Stimulated activated CD8-positive, alpha-beta memory T cell treated with anti-CD3 and anti-CD28 coated beads, Interleukin-12 subunit alpha, Interleukin-12 subunit beta, amount 100 ng/mL, for 1 hour (primary cell): Measurements from ENCODE around the gene ERLEC1.
"Not testable (repeated sequence)": the region's sequence is repeated elsewhere in the genome, so short reads cannot be mapped to it uniquely, and the experiment has no call there.

Experiments
- DNase-seq: peaks from one replicate; pipeline ENCODE4 v3.0.0-alpha.2; 2020; ENCODE audit warnings: low read depth

Gene ERLEC1

DNA sequence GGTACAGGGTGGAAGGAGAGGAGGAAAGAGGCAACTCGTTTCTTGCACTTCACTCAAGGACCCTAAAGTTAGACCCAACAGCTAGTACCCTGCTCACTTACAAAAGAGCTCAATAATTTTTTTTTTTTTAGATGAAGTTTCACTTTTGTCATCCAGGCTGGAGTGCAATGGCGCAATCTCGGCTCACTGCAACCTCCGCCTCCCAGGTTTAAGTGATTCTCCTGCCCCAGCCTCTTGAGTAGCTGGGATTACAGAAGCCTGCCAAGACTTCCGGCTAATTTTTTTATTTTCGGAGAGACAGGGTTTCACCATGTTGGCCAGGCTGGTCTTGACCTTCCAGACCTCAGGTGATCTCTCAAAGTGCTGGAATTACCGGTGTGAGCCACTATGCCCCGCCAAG lies 4.2 kb upstream of the ERLEC1 start:
- no peak for DNase-seq

DNA sequence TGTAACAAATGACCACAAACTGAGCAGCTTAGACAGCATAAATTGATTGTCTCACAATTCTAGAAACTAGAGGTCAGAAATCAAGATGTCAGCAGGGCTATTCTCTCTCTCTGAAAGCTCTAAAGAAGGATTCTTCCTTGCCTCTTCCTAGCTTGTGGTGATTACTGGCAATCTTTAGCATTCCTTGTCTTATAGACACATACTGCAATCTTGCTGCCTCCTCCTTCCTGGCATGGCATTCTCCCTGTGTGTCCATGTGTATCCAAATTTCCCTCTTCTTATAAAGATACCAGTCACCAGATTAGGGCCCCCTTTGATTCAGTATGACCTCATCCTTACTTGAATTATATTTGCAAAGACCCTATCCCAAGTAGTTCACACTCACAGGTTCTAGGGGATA lies 2.4 kb upstream of the ERLEC1 start:
- no peak for DNase-seq

DNA sequence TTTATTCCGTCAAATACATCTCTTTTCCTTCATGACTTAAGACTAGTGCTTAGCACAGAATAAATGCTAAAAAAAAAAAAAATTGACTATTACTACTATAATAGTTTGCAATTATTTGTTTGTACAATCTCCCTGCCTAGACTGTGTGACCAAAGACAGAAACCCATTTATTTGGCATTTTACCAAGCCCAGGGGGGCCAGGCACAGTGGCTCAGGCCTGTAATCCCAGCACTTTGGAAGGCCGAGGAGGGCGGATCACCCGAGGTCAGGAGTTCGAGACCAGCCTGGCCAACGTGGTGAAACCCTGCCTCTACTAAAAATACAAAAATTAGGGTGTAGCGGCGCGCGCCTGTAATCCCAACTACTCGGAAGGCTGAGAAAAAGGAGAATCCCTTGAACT lies 1.5 kb upstream of the ERLEC1 start:
- DNase-seq: no peak

DNA sequence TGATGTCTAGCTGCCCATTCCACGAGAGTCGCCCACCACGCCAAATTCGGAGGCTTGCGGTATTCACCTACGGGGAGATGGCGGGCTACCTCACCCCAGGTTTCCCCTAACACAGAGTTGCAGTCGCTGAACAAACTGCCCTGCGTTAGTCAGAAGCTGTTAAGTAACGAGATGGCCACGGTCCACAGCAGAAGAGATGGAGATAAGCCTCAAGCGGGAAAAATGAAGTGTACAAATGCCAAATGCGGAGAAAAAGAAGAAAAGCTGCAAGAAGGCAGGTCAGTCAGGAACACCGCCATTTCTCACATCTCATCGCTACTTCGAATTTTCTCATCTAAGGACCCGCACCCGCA lies 516 bp upstream of the ERLEC1 start:
- DNase-seq: peak; percentile 9

DNA sequence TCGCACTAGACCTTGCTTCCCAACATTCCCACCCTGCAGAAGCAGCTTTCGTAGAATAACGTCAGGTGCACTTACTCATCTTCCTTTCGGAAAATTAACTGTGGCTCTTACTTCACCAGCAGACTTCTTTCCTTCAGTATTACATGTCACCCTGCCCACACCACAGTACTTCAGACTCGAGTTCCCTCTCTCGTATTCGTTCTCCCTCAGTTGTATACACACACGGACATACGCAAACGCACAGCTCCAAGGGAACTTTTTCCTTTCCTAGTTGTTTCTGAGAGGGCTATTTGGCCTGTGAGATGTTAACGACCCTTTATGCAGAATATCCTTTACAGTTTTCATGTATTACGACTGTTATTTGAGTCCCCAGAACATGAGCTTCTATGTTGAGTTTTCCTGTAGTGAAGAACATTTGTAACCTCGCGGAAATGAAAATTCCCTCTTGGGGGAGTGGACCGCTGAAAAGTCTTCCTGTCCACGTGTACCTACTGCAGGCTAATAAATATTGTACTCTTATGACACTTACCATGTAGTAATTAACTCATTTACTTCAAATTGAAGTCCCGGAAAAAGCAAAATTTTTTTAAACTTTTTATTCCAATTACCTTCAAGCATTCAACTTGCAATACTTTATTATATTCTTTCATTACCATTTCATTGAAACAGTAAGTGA lies 908 bp downstream of the ERLEC1 start:
- DNase-seq: peak; percentile 1

DNA sequence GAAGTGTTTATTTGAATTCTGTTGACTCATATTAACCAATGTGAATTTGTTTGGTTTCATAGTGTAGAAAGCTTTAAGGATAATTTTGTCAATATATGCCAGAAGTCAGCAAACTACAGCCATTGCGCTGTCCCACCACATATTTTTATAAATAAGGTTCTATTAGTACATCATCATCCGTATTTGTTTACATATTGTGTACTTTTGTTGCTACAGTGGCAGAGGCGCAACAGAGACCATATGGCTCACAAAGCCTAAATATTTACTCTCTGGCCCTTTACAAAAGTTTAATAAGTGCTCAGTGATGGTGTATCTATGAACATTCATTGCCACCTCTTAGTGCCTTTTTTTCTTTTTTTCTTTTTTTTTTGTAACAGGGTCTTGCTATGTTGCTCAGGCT lies 6.4 kb downstream of the ERLEC1 start:
- DNase-seq: no peak

DNA sequence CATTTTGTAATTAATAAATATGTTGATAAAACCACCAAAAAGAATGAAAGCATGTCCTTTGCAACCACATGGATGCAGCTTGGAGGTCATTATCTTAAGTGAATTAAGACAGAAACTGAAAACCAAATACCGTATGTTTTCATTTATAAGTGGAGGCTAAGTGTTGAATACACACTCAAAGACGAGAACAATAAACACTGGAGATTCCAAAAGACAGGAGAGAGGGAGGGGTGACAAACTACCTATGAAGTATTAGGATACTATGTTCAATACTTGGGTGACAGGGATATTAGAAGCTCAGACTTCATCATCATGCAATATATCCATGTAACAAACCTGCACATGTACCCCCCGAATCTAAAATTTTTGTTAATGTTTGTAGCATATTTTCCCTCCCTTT lies 7.0 kb downstream of the ERLEC1 start:
- DNase-seq: no peak

DNA sequence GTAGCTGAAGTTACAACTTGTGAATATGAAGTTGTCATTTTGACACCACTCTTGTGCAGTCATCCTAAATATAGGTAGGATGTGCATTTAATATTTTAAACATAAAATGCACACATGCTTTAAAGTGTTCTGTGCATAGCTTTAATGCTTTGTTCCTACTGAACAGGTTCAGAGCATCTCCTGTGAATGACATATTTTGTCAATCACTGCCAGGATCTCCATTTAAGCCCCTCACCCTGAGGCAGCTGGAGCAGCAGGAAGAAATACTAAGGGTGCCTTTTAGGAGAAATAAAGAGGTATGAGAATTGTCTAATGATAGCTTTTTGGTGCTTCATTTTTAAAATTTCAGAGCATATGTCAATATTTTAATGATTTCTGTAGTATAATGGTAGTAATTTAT lies 14.7 kb downstream of the ERLEC1 start:
- DNase-seq: no peak

DNA sequence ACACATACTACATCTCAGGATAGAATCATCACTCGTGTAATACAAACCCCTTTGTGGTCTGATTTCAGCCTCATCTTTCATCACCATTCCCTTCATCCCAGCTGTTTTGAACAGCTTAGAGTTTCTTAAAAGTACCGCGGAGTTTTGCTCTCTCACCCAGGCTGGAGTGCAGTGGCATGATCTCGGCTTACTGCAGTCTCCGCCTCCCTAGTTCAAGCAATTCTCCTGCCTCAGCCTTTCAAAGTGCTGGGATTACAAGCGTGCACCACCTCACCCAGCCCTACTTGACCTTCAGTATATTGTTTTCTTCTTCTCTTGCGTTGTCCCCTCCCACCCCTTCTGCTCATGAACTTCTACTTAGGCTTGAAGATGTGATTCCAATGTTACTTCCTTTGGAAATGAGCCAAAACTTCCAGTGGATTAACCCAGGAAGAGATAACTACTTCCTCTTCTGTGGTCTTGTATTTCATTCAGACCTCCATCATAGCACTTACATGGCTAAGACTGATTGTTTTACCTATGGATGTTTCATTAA lies 15.8 kb downstream of the ERLEC1 start:
- no peak for DNase-seq

DNA sequence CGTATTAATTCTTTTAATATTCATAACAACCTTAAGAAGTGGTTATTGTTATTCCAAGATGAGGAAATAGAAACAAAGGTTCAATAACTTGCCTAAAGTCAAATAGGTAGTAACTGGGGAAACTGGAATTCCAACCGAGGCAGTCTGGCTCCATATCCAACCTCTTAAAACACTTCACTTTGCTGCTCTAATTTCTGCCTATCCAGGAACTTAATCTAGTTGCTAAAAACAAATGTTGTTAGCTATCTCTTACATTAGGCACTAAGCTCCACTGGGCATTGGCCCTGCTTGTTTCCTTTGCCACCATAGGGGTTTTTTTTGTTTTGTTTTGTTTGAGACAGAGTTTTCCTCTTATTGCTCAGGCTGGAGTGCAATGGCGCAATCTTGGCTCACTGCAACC lies 24.8 kb downstream of the ERLEC1 start:
- DNase-seq: no peak

DNA sequence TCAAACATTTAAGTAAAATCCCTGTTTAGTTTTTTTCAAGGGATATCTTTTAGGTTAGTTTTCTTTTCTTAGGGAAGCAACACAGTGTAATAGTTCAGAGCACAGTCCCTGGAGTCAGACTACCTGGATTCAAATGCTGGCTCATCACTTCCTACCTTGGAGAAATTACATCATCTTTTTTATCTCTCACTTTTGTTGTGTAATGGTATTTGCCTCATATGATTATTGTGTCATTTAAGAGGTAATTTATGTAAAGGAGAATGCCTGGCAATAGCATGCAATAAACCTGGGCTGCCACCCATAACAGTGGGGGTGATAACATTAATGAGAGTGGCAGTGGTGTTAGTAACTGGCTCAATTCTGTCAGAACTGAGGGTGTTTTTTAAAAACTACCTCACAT lies 26.3 kb downstream of the ERLEC1 start:
- no peak for DNase-seq

DNA sequence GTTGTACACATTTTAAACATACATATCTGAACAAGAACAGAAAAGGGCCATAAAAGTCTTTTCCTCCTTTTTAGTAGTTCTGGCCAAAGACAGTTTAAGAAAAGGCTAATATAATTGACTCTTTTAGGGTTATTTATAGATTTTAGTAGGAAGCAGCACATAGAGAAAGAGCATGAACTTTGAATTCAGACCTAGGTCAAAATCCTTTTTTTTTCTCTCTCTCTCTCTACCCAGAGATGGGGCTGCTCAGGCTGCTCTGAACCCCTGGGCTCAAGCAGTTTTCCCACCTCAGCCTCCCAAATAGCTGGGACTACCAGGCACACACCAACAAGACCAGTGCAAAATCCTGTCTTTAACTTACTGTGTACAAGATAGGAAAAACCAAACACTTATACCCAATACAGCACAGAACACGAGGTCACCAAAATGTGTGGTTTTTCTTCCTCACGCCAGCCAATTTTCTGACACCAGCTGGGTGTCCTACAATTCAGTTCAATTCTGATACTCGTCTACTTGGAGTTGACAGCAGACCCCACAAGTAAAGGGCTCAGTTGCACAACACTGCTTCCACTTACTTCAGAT lies 32.1 kb downstream of the ERLEC1 start:
- DNase-seq: no peak

DNA sequence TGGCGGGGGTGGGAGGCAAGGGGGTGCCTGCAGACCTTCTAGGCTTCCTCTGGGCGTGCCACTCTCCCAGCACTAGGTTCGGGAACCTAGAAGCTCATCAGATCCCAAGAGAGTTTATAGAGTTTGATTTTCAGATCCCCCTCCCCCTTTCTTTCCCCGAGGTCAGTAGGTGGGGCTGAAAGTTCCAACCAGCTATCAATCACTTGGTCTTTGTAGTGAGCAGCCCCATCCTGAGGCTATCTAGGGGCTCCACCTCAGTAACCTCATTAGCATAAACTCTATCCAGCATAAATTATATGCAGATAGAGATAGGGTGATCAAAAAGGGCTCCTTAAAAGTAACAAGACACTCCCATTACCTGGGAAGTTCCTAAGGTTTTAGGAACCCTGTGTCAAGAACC lies 32.8 kb downstream of the ERLEC1 start:
- DNase-seq: no peak

DNA sequence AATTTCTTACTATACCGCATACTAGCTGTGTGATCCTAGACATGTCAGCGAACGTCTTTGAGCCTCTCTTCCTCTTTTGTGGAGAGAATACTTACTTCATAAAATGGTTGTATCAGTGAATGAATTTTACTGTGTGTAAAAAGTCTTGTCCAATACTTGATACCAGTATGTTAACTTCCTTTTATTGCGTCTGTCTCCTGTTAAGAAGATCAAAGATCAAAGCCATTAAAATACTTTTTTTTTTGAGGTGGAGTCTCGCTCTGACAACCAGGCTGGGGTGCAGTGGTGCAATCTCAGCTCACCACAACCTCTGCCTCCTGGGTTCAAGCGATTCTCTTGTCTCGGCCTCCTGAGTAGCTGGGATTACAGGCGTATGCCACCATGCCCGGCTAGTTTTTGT lies 33.2 kb downstream of the ERLEC1 start:
- no peak for DNase-seq

DNA sequence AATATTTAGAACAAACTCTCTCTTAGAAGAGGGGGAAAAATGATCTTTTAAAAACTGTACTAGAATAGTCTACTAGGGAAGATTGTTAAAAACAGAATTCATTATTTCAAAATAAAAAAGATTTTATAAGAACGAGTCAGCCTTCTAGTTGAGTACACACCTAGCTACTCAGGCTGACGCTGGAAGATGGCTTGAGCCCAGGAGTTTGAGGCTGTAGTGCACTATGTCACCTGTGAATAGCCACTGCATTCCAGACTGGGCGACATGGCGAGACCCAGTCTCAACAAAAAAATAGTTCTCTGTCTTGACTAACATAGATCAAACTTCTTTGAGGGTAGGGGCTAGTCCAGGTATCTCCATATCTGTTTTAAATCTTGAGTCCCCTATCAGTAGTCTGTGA lies 33.9 kb downstream of the ERLEC1 start:
- no peak for DNase-seq

DNA sequence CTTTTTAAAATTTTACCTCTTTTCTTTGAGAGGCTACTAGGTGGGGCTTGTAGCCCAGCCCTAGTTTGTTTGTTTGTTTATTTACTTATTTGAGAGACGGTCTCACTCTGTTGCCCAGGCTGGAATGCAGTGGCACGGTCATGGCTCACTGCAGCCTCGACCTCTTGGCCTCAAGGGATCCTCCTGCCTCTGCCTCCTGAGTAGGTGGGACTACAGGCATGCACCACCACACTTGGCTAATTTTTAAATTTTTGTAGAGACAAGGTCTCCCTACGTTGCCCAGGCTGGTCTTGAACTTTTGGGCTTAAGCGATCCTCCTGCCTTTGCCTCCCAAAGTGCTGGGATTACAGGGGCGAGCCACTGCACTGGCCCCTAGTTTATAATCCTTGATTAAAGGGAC lies 35.0 kb downstream of the ERLEC1 start:
- no peak for DNase-seq

DNA sequence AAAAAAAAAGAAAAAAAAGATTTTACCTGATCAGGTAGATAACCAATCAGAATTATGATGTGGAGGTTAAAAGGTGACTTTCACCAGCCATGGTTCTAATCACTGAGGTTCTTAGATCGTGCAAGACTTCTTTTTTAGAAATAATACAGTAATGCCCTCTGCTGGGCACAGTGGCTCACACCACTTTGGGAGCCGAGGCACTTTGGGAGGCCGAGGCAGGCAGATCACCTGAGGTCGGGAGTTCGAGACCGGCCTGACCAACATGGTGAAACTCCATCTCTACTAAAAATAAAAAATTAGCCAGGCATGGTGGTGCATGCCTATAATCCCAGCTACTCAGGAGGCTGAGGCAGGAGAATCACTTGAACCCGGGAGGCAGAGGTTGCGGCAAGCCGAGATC lies 36.8 kb downstream of the ERLEC1 start:
- not testable (repeated sequence) for DNase-seq

DNA sequence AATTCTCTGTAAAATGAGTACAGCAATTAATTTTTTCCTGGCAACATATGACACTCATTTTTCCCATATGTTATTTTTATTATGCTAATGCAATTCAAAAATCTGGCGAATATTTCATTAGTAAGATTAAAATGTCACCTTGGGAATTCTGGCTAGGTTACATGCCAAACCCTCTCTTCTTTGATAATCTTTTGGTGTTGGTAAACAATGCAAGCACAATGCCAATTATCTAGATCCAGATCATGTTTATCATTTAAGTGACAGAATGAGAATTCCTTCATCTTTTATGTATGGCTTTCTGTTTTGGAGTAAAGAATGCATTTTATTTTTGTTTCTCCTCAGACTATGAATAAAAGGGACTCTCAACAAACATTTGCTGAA lies 39.2 kb downstream of the ERLEC1 start:
- no peak for DNase-seq

DNA sequence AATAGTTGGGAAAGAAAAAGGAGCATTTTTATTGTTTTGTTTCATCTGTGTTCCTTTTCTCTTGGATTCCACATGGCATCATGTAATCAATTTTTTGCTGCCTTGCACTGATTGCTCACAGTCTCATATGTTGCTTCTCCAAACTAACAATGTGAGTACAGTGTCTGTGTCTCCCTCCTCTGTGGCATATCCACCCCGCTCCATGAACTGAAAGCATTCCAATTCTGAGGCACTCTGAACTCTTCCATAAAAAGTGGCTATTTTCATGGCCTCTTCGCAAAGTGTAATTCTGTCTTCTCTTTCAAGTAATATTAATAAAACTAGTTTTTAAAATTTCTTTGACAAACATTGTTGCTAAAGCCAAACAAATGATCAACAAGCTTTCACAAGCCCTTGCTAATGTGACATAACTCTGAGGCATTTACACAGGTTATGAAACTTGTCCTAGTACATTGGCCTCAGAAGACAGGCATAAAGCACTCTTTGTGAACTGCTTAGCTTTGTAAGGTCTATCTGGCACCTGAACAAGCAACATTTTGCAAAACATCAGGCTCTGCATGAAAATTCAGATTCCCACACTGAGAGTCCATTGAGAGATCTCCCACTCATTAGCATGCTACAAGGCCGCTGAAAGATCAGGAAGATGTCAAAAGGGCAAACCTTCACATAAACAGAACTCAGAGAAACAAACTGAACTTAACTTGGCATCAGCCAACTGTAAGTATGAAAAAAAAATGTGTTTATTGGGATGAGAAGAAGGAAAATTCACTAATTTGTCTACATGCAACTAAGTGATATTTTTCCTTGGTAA lies 39.9 kb downstream of the ERLEC1 start:
- no peak for DNase-seq

DNA sequence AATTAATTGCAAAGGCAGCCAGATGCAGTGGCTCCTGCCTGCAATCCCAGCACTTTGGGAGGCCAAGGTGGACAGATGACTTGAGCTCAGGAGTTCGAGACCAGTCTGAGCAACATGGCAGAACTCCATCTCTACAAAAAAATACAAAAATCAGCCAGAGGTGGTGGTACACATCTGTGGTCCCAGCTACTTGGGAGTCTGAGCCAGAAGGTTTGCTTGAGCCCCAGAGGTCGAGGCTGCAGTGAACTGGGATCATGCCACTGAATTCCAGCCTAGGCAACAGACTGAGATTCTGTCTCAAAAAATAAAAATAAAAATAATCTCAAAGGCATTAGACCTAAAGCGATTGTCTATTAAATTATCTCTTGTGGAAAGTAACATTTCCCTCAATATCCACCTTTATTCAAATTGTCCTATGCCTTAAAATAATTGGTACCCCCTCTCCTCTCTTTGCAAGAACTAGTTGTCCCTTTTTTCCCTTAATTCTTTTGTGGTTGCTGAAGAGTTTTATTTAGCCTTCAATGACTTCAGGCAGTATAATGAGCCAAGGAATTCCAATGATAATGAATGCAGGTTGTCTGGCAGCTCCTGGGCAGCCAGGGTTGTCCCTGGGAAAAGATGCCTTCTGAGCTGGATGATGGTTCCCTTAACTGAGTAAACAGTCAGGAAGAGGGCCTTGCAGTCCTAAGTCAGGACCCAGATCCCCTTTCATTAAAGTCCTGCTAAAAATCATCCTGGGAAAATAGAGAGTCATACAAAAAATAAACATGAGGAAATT lies 40.7 kb downstream of the ERLEC1 start:
- DNase-seq: no peak

DNA sequence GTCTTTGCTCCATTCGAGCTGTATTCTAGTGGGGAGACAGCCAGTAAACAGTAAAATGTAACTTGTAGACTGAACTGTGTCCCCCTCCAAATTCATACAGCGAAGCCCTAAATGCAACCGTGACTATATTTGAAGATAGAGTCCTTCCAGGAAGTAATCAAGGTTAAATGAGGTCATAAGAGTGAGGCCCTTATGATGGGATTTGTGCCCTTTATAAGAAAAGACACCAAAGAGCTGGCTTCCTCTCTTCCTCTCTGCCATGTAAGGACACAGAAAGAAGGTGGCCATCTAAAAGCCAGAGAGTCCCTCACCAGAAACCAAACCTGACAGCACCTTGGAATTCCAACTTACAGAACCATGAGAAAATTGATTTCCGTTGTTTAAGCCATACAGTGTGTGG lies 41.5 kb downstream of the ERLEC1 start:
- DNase-seq: no peak

DNA sequence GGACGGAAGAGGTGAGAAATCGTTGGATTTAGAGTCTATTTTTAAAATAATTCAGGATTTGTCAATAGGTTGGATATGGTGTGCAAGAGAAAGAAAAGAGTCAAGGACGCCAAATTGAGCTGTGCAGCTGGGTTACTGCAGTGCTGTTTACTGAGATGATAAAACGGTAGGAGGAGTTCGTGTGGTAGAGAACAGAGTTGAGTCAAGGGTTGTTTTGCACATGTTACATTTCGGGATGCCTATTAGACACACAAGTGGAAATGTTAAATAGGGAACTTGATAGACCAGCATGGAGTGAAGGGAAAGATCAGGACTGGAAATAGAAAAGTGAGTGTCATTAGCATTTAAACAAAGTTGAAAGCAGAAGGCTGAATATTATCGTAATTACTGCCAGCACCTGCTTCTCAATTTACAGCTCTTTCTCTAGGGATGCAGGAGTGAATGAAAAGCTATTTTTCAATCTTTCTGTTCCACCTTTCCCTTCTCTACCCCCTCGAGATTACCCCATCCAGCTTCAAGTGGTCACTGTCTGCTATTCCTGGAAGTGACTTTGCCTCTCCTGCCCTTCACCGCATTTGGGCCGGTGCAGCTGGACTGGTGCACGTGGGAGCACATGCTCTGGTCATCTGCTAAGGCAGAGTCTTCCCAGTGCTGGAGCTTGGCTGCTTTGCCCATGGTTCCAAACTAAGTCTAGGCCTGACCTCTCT lies 42.6 kb downstream of the ERLEC1 start:
- no peak for DNase-seq
